Heart right ventricle (tissue), 16 donors: Measurements from ENCODE around the gene SERPINA10. TPM values are rescaled to one million over a fixed set of nuclear protein-coding genes. Genes with fewer than 3 reads are reported as not detected.

Experiments used
- ATAC-seq, 8 donors: fragments of 200-7000 bp; cut with Tn5 transposase; one replicate each; pipeline ENCODE4 v1.9.1; 2020; ENCODE audit warnings: mild to moderate bottlenecking in 8 of 8, moderate library complexity in 8 of 8, moderate number of reproducible peaks in 1 of 8
- DNase-seq, 2 donors: peaks; one replicate each; pipeline ENCODE4 v3.0.0-alpha.2; 2020
- H3K27ac ChIP-seq, 10 donors: fragments of 200-600 bp; sonication (generic) in 2 of 10; one replicate each; pipeline versions ENCODE4 v1.5.0 to v1.8.0; 2020 to 2022; ENCODE audit warnings: mild to moderate bottlenecking in 3 of 10
- H3K27me3 ChIP-seq, 7 donors: fragments of 200-600 bp; one replicate each; pipeline ENCODE4 v1.8.0; 2021 to 2022; ENCODE audit warnings: mild to moderate bottlenecking in 2 of 7
- H3K36me3 ChIP-seq, 9 donors: fragments of 200-600 bp; sonication (generic) in 1 of 9; one replicate each; pipeline versions ENCODE4 v1.5.0 to v1.8.0; 2020 to 2022; ENCODE audit warnings: mild to moderate bottlenecking in 2 of 9
- H3K4me1 ChIP-seq, 9 donors: fragments of 200-600 bp; sonication (generic) in 1 of 9; one replicate each; pipeline versions ENCODE4 v1.5.0 to v1.8.0; 2020 to 2022; ENCODE audit warnings: mild to moderate bottlenecking in 4 of 9
- H3K4me3 ChIP-seq, 10 donors: fragments of 200-600 bp; sonication (generic) in 2 of 10; one replicate each; pipeline versions ENCODE4 v1.5.0 to v1.8.0; 2020 to 2022; ENCODE audit warnings: mild to moderate bottlenecking in 7 of 10, moderate library complexity in 2 of 10
- H3K9me3 ChIP-seq, 11 donors: fragments of 200-600 bp in 10 of 11; sonication (generic) in 2 of 11; one replicate each; pipeline versions ENCODE4 v1.5.0 to v1.8.0; 2013 to 2022; ENCODE audit warnings: mild to moderate bottlenecking in 2 of 11, control low read depth in 1 of 11, moderate library complexity in 1 of 11
- CTCF ChIP-seq, 9 donors: fragments of 200-600 bp; sonication (generic) in 2 of 9; IDR thresholded peaks; one replicate each; pipeline versions ENCODE4 v1.5.0 to v1.8.0; 2021 to 2022; ENCODE audit warnings: antibody characterized with exemption in 9 of 9, mild to moderate bottlenecking in 5 of 9, moderate library complexity in 1 of 9
- WGBS, 2 donors: extraction: QIAGEN DNeasy Blood & Tissue Kit; methylation state at CpG; one replicate each; pipeline ENCODE4 v1.1.7; 2013; ENCODE audit warnings: inconsistent platforms in 1 of 2; 5-methylcytosine and 5-hydroxymethylcytosine counted together
- intact Hi-C, 10 donors: fragments of 100-400 bp; cut with DNase I; formaldehyde crosslinking; loops; one replicate each; pipeline versions ENCODE4 v1.11.1 to v1.14.2; 2022
- polyA plus RNA-seq, 2 donors: library from polyadenylated mRNA; stranded (reverse); fragments of 200-250 nt; gene quantifications; one replicate each; pipeline ENCODE4 v1.2.3, GENCODE V29; 2013
- total RNA-seq, 10 donors: library from RNA; stranded (reverse); fragmentation: NEBNext Ultra II Directional in 3 of 10; extraction: Animal tissue kit (Norgen Biotek cat#: 25700) in 3 of 10; gene quantifications; one replicate each; pipeline versions ENCODE4 v1.2.1 to v1.2.4, GENCODE V29; 2021 to 2023
- donor health status: Arrhythmogenic right ventricular cardiomyopathy.
- donor health status: ischemic (EF 13 %, LVEDD 7.1; RV severe dilation, severe dysfunction).
- donor health status: healthy with polysubstance abuse.
- donor health status: DM: no; HTN: yes; CAD: no.
- donor health status: DM: no; HTN: no; CAD: no.
- donor health status: ischemic (EF 25% LVEDD 6.9; RV normal size, moderate dysfunction).
- donor health status: ischemic (EF 25% LVEDD 5.7; RV mildly dilated, moderate dysfunction).
- donor health status: healthy.
- donor health status: DM: yes; HTN: yes; CAD: no.
- donor health status: Ischemic cardiomyopathy.
- donor health status: ischemic (EF 35%, LVEDD 5.7; RV mildly dilated, moderate dysfunction).
- donor health status: nonischemic (EF 11% LVEDD 7.7; RV severe dilation, severe dysfunction).
- donor health status: DM: yes; HTN: yes; CAD: no.
- donor health status: PGD.
- donor health status: ischemic (EF 29% LVEDD 5.4; RV normal size, mild dysfunction).
- donor health status: nonischemic (EF 23%, LVEDD 6.1; RV moderate dilation, normal function).

Gene SERPINA10
- total and polyA plus RNA-seq, 12 donors, result not detected

GRCh38 chr14:94290197-94290596 is 2.9 kb downstream of the SERPINA10 start:
- no peak for ATAC-seq

GRCh38 chr14:94288610-94289465 is 4.2 kb downstream of the SERPINA10 start:
- H3K27ac ChIP-seq, result no peak overlapping the region
- H3K9me3 ChIP-seq, result no peaks in the 10 kb centered on the region
- DNase-seq, result no peak
- H3K36me3 ChIP-seq, result no peaks in the 10 kb centered on the region
- H3K4me3 ChIP-seq, result no peak overlapping the region
- H3K27me3 ChIP-seq, result peaks cover 0 to 7% (median 0%) of the 10 kb centered on the region in 7 donors
- intact Hi-C loops, result no loop called here
- H3K4me1 ChIP-seq, result no peaks in the 10 kb centered on the region
- 53 to 55% methylated on average over 14 of the region's 14 CpGs for WGBS, 2 donors
- ATAC-seq, result peak in 2 of 8 donors; percentile 28 to 62
- no peak for TF ChIP-seq CTCF (IDR thresholded peaks at IDR 0.05)

More at GRCh38 chr14:94290197-94290596, 2.9 kb downstream of the SERPINA10 start:
- intact Hi-C loops, result no loop called here
- Histone ChIP-seq H3K4me1 (no peaks in the 10 kb centered on the region), H3K27me3 (peaks cover 0 to 10% (median 0%) of the 10 kb centered on the region in 7 donors), H3K9me3 (no peaks in the 10 kb centered on the region), H3K27ac (no peak overlapping the region), H3K4me3 (no peak overlapping the region), H3K36me3 (no peaks in the 10 kb centered on the region)
- WGBS, 2 donors, result 65 to 80% methylated on average over 8 of the region's 8 CpGs
- DNase-seq, result no peak
- no peak for TF ChIP-seq CTCF (IDR thresholded peaks at IDR 0.05)

GRCh38 chr14:94285158-94285557 is 7.9 kb downstream of the SERPINA10 start:
- Histone ChIP-seq H3K9me3 (no peaks in the 10 kb centered on the region), H3K36me3 (no peaks in the 10 kb centered on the region), H3K4me3 (no peak overlapping the region), H3K4me1 (no peaks in the 10 kb centered on the region), H3K27me3 (peaks cover 0 to 5% (median 0%) of the 10 kb centered on the region in 7 donors), H3K27ac (no peak overlapping the region)
- no peak for DNase-seq
- intact Hi-C loops, result no loop called here
- TF ChIP-seq CTCF (IDR thresholded peaks at IDR 0.05), result no peak
- ATAC-seq, result no peak

GRCh38 chr14:94284221-94284620 is 8.8 kb downstream of the SERPINA10 start:
- 81 to 96% methylated on average over 2 of the region's 2 CpGs for WGBS, 2 donors
- no peak for TF ChIP-seq CTCF (IDR thresholded peaks at IDR 0.05)
- no peak overlapping the region for H3K27ac ChIP-seq
- no peaks in the 10 kb centered on the region for H3K36me3 ChIP-seq
- intact Hi-C loops, result no loop called here
- no peaks in the 10 kb centered on the region for H3K9me3 ChIP-seq
- H3K4me3 ChIP-seq, result no peak overlapping the region
- DNase-seq (no peak), ATAC-seq (no peak)
- no peaks in the 10 kb centered on the region for H3K4me1 ChIP-seq
- peaks cover 0 to 5% (median 0%) of the 10 kb centered on the region in 7 donors for H3K27me3 ChIP-seq
